NCI-H774 (cell line): ENCODE measurements around the gene ZBTB7B.

Source experiments
- DNase-seq: peaks from one replicate; lab custom pipeline; 2025; lab: John Stamatoyannopoulos, UW

The ZBTB7B gene

DNA sequence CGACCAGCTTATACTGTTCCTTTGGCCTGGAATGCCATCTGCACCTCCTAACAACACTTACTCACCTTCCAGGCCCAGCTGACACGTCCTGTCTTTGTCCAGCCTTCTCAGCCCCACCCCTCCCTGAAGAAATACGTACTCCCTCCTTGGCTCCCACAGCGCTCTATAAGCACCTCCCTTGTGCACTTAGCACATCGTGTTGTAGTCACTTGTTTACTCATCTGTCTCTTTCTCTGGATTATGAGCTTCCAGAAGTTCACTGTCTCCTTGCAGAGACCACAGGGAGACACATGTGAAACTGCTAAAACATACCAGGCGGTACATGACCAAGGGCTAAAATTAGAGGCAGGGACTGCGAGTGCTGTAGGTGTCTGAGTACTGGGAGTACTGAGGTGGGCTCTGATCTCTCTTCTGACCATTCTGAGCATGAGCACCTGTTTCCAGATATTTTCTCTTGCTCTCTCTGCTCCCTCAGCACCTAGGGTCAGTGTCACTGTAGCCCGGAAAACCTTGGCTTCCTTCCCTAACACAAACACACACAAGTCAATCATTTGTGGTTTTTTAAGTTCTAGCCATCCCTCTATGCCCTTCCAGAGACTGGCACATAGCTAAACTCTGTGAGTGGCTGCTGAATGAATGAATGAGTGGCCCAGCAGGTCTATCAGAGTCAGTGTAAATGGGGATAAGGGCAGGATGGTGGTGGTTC lies 36.2 kb downstream of the ZBTB7B start:
- no peak for DNase-seq

DNA sequence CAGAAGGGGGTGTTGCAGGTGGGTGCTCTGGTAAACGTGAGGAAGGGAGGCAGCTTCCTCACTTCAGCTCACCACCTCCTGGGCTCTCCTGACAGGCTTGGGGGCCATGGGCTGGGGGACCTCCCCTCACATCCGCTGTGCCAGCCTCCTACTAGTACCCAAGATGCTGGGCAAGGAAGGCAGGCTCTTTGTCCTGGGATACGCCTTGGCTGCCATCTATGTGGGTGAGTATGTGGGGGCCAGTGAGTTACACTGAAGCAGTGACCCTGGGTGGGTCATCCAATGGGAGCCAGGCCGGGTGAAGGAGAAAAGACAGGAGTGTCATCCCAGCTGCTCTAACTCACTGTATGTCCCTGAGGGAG lies 36.7 kb downstream of the ZBTB7B start:
- DNase-seq: no peak

DNA sequence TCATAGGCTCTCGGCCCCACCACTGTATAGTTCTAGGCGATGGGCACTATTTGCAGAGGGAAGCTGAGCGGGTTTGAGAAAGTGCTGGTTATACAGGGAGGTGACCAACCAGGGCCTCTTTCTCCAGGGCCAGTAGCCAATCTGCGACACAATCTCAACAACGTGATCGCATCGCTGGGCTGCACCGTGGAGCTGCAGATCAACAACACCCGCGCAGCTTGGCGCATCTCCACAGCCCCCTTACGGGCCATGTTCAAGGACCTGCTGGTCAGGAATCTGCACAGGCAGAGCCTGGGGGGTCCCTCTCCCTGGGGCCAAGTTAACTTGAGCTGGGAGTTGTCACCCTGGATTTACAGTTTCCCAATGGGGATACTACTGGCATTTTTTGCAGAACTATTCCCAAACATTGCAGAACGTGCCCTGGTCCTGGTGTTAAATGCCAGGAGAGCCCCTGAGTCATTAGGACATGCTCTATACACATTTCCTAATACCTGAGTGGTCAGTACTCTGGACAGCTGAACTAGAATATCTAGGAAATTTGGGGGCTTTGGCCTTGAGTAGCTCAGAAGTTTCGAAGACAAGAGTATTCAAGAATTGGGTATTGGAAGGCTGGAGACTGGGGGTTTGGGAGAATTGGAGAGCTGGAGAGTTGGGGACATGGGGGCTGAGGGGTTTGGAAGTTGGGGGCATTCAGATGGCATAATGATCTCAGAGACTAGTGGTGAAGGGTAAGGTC lies 37.9 kb downstream of the ZBTB7B start:
- no peak for DNase-seq

DNA sequence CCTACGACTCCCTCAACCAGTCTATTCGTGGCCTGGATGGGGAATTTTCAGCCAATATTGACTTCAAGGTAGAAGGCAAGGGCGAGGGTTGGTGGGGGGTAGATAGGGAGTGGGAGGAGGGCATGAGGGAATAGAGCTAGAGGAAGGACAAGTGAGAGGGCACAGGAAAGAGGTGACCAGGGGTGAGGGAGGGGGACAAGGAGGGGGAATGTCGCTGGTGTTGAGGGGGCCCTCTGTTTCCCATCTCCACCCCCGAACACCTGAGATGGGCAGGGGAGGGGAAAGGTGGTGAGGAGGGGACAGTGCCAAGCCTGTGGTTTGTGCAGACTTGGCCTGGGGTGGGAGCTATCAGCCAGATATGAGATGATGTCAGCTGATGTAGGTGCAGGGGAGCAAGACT lies 40.2 kb downstream of the ZBTB7B start:
- DNase-seq: no peak

DNA sequence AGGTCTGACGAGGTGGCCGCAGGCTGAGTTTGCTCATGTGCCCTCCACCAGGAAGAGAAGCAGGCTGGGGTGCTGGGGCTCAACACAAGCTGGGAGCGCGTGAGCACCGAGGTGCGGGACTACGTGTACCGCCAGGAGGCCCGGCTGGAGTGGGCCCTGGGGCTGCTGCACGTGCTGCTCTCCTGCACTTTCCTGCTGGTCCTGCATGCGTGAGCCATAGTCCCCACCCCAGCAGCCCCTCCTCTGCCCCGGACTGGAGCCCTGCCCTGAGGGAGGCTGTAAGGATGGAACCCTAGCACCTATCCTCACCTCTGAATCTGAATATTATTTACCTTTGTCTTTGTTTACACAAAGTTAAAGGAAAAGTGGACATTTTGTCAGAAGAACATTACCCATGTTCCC lies 40.7 kb downstream of the ZBTB7B start:
- DNase-seq: no peak

DNA sequence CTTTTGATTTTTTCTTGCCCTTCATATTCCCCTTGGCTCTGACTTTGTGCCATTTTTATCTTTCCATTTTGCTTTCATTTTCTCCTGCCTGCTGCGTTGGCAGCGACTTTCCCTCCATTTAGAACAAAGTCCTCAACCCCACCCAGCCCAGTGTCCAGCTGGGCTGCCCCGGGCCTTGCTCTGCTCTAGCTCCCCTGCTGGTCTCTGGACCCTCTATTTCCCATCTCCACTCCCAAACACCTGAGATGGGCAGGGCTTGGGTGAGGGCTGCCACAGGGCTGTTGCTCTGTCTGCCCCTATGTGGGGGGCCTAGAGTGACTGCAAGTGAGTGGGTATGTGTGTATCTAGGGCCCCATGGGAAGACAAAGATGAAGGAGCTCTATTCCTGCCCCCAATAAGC lies 41.2 kb downstream of the ZBTB7B start:
- no peak for DNase-seq

DNA sequence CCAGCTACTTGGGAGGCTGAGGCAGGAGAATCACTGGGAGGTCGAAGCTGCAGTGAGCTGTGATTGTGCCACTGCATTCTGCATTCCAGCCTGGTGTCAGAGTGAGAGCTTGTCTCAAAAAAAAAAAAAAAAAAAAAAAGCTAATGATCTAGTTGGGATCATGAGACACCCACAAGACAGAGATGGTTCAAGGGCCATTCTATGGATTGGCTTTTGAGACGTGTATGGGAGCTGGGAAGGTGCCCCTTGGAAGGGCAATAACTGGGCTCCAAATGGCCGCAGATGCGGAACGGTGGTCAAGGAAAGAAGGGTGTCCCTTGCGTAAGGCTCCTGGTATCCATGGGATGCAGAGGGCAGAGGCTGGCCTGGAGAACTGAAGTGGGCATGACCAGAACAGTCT lies 41.8 kb downstream of the ZBTB7B start:
- no peak for DNase-seq

DNA sequence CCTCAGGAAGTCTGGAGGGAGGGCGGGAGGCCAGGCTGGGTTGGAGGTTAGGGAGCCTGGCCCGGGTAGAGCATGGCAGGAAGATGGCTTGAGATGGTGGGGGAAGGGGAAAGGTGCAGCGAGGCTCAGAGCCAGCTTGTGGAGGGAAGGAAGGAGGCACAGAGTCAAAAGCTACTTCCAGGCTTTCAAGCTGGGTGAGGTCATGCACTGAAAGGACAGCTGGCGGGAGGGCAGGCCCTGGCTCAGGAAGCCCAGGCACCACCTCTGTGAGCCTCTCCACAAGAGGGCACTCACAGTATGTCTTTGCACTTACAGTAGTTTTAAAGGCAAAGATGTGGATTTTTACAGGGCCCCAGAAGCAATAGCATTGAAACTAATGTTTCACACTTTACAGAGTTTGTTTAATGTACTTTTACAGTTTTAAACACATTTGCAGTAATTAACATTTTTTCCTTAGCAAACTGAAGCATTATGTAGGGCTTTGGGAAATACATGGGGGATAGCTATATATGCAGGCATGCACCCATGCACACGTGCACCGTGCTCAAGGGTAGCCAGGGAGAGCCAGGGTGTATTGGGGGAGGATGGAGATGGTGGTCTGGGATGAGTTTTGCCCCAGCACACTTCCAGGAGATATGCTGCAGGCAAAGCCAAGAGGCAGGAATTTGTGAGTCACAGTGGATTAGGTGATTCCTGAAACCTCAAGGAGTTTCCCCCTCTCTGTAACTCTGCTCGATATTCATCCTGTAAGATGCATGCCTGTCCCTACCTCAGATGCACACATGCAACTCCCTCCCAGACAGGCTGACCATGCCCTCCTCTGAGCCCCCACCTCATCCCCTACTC lies 42.4 kb downstream of the ZBTB7B start:
- peak; percentile 70 for DNase-seq

DNA sequence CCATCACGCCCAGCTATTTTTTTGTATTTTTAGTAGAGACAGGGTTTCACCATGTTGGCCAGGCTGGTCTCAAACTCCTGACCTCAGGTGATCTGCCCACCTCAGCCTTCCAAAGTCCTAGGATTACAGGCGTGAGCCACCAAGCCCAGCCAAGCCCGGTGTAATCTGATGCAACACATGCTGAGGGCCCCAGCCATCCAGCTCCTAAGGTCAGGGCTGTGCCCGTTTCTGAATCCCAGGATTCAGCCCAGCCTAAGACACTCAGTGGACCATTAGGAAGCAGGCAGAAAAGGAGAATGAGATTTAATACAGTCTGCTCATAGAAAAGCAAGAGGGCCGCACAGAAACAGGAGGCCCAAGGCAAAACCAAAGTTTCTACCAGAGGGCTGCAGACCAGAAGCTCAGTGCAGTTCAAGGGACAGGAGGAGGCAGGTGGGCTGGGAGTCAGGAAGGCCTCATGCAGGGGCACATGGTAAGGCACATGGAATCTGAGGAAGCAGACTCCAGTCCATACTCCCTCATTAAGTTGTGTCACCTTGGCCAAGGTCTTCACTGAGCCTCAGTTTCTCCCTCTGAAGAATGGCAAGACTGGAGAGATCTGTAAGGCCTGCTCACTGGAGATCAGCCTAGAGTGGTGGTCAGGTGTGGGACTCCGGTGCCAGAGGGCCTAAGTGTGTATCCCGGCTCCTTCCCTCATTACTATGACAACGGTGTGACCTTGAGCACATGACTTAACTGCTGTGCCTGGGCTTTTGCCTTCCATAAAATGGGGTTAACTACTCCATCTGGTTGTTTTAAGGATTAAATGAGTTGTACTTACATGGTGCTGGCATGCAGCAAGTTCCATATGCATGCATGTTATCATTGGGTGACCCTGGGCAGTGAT lies 46.1 kb downstream of the ZBTB7B start:
- DNase-seq: no peak

DNA sequence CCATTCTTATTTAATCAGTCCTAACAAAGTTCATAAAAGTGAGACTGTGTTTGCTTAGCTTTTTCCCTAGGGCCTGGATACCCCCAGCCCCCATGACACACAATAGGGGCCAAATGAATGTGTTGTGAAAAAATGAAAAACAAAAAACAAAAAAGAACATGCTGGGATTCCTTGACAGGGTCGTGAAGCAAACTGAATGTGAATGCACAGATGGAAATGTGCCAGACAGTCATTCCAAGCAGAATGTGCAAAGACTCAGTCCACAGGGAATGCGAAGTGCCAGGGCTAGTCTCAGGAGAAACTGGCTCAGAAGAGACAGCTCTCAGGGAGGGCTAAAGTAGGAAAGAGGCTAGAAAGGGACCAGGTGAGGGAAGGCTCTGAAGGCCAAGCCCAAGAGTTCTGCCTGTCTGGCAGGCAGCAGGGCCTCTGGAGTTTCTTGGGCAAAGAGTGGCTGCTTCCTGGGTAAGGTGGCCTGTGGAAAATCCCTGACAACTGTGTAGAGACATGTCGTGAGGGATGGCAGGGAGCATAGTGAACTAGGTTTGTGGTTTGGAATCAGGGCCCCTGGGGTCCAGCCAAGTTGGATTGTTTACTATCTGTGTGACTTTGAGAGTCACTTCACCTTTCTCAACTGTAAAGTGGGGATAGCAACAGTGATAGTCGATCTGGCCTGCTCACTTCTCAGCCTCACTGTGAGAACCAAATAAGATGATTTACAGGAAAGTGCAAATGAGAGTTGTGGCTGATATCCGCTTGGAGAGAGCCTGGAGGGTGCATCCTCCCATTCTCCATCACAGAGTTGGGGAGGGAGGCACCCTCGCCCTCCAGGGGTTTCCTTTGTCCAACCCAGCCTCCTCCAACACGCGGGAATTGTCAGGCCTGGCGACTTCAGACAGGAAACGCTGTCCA lies 47.3 kb downstream of the ZBTB7B start:
- DNase-seq: no peak

DNA sequence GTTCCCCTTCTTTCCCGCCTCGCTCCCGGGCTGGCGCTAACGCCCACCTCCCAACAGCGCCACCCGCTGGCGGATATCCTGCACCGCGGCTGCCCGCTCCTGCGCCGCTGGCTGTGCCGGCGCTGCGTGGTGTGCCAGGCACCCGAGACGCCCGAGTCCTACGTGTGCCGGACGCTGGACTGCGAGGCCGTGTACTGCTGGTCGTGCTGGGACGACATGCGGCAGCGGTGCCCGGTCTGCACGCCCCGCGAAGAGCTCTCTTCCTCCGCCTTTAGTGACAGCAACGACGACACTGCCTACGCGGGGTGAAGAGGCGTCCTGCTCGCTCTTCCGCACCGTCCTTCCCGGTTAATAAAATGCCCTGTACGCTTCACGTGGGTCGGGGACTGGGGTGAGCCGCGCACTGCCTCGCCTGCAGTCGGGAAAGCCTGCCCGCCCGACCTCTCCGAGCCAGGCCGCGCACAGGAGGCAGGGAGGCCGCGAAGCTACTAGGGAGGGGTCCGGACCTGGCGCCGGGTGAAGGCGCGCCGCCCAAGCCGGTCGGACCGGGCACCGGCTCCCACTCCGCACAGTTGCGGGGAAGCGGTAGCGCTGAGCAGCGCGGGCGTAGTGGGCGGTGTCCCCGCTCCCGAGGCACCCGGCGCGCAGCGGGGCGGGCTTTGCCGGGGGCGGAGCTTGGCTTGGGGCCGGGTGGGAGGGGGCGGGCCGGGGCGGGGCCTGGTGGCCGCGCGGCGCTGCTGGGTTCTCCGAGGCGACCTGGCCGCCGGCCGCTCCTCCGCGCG lies 48.1 kb downstream of the ZBTB7B start, which contains the start of gene ADAM15:
Gene ADAM15 (plus strand): TSS at position 757 of the 782 bp plus-strand sequence. CDS start 71 bp downstream, outside the sequence.
- peak; percentile 89 for DNase-seq

DNA sequence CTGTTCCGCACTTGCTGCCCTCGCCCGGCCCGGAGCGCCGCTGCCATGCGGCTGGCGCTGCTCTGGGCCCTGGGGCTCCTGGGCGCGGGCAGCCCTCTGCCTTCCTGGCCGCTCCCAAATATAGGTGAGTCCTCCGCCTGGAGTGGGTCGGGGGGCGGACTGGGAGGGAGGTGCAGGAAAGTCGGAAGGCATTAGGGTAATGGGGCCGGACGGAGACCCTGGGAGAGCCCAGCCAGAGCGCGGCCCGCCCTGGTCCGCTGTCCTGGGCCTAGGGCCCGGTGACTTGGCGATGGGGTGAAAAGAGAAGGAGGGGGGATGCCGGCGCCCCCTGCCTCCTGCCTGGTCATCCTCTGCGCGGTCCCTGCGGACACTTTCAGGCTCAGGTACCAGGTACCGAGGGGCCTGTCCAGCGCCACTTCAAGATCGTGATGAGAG lies 48.8 kb downstream of the ZBTB7B start:
- no peak for DNase-seq

DNA sequence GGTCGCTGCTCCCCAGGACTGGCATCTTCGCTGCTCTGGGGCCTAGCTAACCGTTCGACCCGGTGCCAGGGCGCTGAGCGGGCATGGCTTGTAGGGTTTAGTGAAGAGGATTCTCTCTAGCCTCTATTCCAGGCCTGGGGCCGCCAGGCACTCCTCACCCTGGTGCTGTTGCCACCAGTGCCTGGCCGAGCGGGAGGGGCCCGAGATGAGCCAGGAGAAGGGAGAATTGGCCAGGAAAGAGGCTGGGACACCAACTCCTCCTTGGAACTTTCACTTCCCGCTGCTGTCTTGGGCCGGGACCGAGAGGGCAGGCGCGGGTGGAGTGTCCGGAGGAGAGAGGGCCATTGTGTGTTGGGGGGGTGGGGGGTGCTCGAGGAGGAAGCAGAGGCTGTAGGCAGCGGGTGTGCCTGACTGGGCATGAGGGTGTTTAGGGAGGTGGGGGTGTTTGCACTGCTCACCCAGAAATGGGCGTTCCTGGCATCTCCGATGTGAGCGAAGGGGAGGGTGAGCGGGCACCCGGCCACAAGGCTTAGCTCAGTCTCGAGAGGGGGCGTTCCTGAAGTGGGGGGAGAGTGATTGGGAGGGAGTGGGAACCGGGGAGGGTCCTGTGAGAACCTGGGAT lies 49.3 kb downstream of the ZBTB7B start:
- no peak for DNase-seq

DNA sequence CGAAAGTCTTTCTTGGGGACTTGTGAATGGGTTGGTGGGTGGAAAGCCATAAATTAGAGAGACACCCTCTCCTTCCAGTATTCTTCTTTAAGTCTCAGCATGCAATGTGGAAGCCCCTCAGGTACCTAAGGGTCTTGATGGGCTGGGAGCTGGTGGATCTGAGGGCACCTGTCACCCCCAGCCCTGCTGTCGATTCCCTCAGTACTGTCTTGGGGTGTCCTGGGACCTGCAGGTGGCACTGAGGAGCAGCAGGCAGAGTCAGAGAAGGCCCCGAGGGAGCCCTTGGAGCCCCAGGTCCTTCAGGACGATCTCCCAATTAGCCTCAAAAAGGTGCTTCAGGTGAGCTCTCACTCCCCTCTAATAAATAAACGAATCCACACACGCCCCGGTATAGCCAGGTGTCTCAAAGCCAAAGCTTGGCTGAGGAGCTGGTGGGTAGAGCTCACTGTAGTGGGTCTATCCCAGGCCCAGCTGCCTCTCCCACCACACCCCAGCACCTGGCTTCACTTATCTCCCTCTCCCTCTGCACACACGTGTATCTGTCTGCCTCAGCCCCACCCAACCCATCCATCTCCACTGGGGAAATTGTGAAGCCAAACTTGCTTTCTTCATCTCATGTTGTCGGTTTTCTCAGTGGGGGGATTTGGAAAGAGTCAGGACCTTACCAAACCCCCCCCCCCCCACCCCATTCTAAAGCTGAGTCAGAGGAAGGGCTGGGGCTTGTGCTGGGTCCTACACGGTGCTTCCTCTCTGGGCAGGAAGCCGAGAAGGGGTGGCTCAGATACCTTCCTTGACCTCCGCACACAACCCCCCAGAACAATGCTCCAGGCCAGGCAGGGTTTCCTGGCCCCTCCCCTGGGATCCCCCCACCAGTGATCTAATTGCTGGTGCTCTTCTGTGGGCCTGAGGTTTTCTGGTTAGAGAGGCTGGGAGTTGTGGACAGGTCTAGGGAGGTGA lies 50.1 kb downstream of the ZBTB7B start:
- DNase-seq: no peak

DNA sequence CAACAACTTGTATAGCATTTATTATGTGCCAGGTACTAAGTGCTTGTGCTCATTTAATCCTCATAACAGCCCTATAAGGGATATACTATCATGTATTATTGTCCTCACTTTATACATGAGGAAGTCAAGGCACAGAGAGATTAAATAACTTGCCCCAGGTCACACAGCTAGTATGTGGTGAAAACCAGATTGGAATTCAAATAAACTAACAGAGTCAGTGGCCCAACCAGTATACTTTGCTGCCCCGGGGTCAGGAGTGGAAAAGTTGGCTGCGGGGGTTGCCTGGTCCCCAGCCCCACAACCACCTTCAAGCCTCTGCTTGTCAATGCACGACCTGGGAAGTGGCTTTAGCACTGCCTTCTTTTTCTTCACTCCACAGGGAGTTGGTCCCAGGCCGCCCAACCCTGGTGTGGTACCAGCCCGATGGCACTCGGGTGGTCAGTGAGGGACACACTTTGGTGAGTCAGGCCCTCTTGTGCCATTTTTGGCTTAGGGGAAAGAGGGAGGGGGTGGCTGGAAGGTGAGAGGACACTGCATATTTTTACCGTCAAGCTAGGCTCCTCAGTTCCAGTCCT lies 51.0 kb downstream of the ZBTB7B start:
- DNase-seq: no peak

DNA sequence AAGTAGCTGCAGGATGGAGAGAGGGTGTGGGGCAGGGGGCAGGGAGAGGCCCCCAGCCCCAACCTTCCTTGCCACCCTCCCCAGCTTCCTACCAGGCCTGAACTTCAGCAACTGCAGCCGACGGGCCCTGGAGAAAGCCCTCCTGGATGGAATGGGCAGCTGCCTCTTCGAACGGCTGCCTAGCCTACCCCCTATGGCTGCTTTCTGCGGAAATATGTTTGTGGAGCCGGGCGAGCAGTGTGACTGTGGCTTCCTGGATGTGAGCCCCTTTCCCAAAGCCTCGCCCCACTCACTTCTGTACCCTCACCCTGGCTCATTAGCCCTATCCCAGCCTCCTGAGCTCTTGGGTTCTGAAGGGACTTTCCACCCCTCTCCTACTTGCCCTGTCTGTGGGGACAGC lies 54.5 kb downstream of the ZBTB7B start:
- no peak for DNase-seq

DNA sequence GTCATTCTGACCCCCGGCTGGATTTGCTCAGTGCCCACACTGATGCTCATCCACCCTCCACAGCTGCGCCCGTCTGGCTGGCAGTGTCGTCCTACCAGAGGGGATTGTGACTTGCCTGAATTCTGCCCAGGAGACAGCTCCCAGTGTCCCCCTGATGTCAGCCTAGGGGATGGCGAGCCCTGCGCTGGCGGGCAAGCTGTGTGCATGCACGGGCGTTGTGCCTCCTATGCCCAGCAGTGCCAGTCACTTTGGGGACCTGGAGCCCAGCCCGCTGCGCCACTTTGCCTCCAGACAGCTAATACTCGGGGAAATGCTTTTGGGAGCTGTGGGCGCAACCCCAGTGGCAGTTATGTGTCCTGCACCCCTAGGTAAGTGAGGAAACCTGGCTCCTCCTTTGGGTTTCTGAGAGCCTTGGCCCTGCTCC lies 55.2 kb downstream of the ZBTB7B start:
- no peak for DNase-seq

DNA sequence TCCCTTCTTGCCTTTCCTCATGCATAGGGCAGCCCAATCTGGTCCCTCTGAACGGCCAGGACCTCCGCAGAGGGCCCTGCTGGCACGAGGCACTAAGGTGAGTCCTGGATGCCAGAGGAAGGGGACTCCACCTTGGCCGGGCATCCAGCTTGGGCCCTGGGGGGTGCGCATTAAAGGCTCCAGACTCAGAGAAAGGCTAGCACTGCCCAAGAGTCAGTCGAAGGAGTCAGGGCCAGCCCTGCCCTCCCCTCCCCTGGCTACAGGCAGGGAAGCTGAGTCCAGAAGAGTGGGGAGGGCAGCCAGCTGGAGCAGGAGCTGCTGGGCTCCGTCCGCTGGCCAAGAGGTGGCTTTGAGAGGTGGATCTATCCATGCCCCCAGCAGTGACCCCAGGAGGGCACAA lies 58.1 kb downstream of the ZBTB7B start:
- DNase-seq: no peak
